ENCODE data around the gene MRPL16.
"Not testable (repeated sequence)": the region's sequence is repeated elsewhere in the genome, so short reads cannot be mapped to it uniquely, and the experiment has no call there.

MRPL16 gene

DNA sequence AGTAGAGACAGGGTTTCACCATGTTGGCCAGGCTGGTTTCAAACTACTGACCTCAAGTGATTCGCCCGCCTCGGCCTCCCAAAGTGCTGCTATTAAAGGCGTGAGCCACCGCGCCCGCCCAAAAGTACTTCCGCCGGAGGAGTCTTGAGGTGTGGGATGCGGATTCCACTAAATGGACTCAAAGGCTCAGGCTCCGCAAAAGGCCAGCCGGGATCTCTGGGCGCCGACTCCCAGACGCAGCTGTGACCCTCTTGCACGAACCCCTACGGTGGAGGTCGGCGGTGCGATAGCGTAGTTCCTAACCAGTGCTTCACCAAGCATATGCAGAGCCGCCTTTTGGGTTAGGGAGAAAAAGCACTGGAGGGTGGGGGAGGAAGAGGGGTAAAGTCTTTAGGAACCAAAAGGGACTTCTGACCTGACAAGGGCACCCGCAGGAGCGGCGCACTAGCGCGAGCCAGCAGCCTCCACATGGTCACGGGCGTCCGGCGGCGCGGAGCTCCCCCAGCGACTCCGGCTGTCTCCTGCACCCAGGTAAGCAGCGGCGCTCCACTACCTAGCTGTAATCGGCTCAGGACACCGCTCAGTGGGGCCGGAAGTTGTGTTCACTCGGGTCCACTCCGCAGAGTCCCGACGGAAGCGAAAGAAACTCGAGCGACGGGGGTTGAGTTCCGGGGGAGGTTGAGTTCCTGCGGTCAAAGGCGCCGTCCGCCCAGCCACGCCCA is at the start of gene MRPL16:
Gene MRPL16 (minus strand): TSS at position 590 of the 722 bp plus-strand sequence. CDS start 120 bp downstream, at position 470.
- Histone ChIP-seq H3K36me3 (ENCODE audit: control insufficient read depth in 1 of 2, insufficient read depth in 2 of 2, low read length in 2 of 2) (peaks cover 28 to 29% of the 10 kb centered on the region in 2 donors), H3K4me1 (ENCODE audit: control insufficient read depth in 1 of 2, insufficient read depth in 2 of 2, low read length in 2 of 2) (peaks cover 0 to 9% of the 10 kb centered on the region in 2 donors), H3K9me3 (ENCODE audit: control insufficient read depth in 1 of 2, low read length in 2 of 2) (no peaks in the 10 kb centered on the region), H3K4me3 (ENCODE audit: low read depth in 1 of 2, low read length in 2 of 2) (peak within 1 kb of the TSS; percentile 95 to 99), H3K27me3 (ENCODE audit: low read depth, low read length) (no peaks in the 10 kb centered on the region), H3K27ac (ENCODE audit: low read length) (peak within 1 kb of the TSS; percentile 89)

DNA sequence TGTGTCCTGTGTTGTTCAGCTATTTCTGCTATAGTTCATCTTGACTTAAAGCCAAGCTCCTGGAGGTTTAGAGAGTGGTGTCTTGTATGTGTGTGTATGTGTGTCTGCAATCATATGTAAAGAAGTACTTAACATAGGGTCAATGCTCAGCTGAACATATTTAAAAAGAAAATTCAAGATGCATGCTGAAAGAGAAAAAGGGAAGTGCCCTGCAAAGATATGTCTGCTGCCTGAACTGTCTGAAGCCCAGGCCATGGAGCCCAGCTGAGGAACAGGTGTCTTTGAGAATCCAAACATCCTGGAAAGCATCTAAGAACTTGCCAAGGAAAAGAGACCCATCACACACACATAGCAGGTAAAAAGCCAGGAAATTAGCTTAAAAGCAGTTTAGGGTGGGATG is 49.1 kb upstream of the MRPL16 start:
- Histone ChIP-seq H3K4me1 (ENCODE audit: control insufficient read depth in 1 of 2, insufficient read depth in 2 of 2, low read length in 2 of 2) (no peaks in the 10 kb centered on the region), H3K4me3 (ENCODE audit: low read depth in 1 of 2, low read length in 2 of 2) (no peak overlapping the region), H3K9me3 (ENCODE audit: control insufficient read depth in 1 of 2, low read length in 2 of 2) (no peaks in the 10 kb centered on the region), H3K27me3 (ENCODE audit: low read depth, low read length) (no peaks in the 10 kb centered on the region), H3K36me3 (ENCODE audit: control insufficient read depth in 1 of 2, insufficient read depth in 2 of 2, low read length in 2 of 2) (no peaks in the 10 kb centered on the region), H3K27ac (ENCODE audit: low read length) (no peak overlapping the region)

DNA sequence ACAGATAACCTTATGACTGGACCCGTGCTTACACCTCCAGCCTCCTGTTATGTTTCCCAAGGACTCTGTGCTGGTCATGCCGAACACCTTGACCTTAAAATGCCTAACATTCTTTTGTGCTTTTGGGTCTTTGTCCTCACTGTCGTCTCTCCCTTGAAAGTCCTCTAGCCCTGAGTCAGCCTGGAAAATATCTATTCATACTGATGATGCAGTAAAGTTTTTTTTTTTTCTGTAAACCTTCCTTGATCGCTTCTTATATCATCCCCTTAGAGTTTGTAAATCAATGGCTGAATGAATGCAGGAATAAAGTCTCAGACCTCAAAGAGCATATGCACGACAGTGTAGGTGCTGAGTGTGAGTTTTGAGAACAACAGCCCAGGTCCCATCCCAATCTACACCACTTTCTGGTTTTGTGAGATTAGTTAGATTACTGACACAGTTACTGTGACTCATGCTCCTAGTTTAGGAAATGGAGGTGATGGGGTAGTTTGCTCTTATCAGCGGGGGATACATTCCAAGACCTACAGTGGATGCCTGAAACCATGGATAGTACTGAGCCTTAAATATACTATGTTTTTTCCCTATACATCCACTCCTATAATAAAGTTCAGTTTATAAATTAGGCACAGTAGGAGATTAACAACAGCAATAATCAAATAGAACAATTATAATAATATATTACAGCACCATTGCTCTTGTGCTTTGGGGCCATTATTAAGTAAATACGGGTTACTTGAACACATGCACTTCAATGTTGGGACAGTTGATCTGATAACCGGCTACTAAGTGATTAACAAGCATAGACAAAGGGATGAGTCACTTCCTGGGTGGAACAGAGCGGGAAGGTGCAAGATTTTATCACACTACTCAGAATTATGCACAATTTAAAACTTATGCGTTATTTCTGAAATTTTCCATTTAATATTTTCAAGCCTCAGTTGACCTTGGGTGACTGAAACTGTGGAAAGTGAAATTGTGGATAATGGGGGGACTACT is 47.2 kb upstream of the MRPL16 start:
- Histone ChIP-seq H3K4me3 (ENCODE audit: low read depth in 1 of 2, low read length in 2 of 2) (no peak overlapping the region), H3K9me3 (ENCODE audit: control insufficient read depth in 1 of 2, low read length in 2 of 2) (no peaks in the 10 kb centered on the region), H3K27me3 (ENCODE audit: low read depth, low read length) (no peaks in the 10 kb centered on the region), H3K4me1 (ENCODE audit: control insufficient read depth in 1 of 2, insufficient read depth in 2 of 2, low read length in 2 of 2) (no peaks in the 10 kb centered on the region), H3K36me3 (ENCODE audit: control insufficient read depth in 1 of 2, insufficient read depth in 2 of 2, low read length in 2 of 2) (no peaks in the 10 kb centered on the region), H3K27ac (ENCODE audit: low read length) (no peak overlapping the region)

GRCh38 chr11:59854871-59855270 is 44.3 kb upstream of the MRPL16 start:
- Histone ChIP-seq H3K4me1 (ENCODE audit: control insufficient read depth in 1 of 2, insufficient read depth in 2 of 2, low read length in 2 of 2) (no peaks in the 10 kb centered on the region), H3K27ac (ENCODE audit: low read length) (no peak overlapping the region)

DNA sequence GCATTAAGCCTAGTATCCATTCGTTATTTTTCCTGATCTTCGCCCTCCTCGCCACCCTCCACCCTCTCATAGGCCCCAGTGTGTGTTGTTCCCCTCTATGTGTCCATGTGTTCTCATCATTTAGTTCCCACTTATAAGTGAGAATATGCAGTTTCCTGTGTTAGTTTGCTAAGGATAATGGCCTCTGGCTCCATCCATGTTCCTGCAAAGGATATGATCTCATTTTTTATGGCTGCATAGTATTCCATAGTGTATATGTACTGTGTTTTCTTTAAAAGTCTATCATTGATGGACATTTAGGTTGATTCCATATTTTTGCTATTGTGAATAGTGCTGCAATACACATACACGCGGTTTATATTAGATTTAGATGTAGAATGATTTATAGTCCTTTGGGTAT is 40.8 kb upstream of the MRPL16 start:
- not testable (repeated sequence) for H3K36me3 ChIP-seq (ENCODE audit: control insufficient read depth in 1 of 2, insufficient read depth in 2 of 2, low read length in 2 of 2); H3K4me3 ChIP-seq (ENCODE audit: low read depth in 1 of 2, low read length in 2 of 2); H3K27ac ChIP-seq (ENCODE audit: low read length); H3K9me3 ChIP-seq (ENCODE audit: control insufficient read depth in 1 of 2, low read length in 2 of 2); H3K4me1 ChIP-seq (ENCODE audit: control insufficient read depth in 1 of 2, insufficient read depth in 2 of 2, low read length in 2 of 2); H3K27me3 ChIP-seq (ENCODE audit: low read depth, low read length)

More at GRCh38 chr11:59854871-59855270, 44.3 kb upstream of the MRPL16 start:
- Histone ChIP-seq H3K27me3 (ENCODE audit: low read depth, low read length) (no peaks in the 10 kb centered on the region), H3K4me3 (ENCODE audit: low read depth in 1 of 2, low read length in 2 of 2) (no peak overlapping the region), H3K36me3 (ENCODE audit: control insufficient read depth in 1 of 2, insufficient read depth in 2 of 2, low read length in 2 of 2) (no peaks in the 10 kb centered on the region), H3K9me3 (ENCODE audit: control insufficient read depth in 1 of 2, low read length in 2 of 2) (no peaks in the 10 kb centered on the region)

GRCh38 chr11:59849551-59849950 is 39.0 kb upstream of the MRPL16 start:
- H3K27ac ChIP-seq (ENCODE audit: low read length); H3K27me3 ChIP-seq (ENCODE audit: low read depth, low read length); H3K36me3 ChIP-seq (ENCODE audit: control insufficient read depth in 1 of 2, insufficient read depth in 2 of 2, low read length in 2 of 2); H3K4me1 ChIP-seq (ENCODE audit: control insufficient read depth in 1 of 2, insufficient read depth in 2 of 2, low read length in 2 of 2); H3K4me3 ChIP-seq (ENCODE audit: low read depth in 1 of 2, low read length in 2 of 2); H3K9me3 ChIP-seq (ENCODE audit: control insufficient read depth in 1 of 2, low read length in 2 of 2): not testable (repeated sequence)

DNA sequence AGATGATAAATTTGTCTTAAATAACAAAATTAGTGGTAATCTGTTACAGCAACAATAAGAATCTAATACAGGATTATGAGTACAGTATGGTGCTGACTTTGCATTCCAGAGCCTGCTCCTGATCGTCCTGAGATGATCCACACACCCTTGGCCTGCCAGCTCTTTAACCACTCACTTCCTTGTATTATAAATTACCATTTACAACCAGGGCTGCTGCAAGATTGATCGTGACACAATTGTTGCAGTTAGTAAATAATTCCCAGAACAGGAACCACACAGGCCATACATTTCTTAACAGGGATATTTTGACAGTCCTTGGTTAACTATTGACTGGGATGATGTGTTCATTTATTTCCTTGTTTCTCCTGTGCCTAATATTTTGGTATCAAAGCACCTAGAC is 38.6 kb upstream of the MRPL16 start:
- Histone ChIP-seq H3K9me3 (ENCODE audit: control insufficient read depth in 1 of 2, low read length in 2 of 2) (no peaks in the 10 kb centered on the region), H3K27me3 (ENCODE audit: low read depth, low read length) (no peaks in the 10 kb centered on the region), H3K4me3 (ENCODE audit: low read depth in 1 of 2, low read length in 2 of 2) (no peak overlapping the region), H3K4me1 (ENCODE audit: control insufficient read depth in 1 of 2, insufficient read depth in 2 of 2, low read length in 2 of 2) (no peaks in the 10 kb centered on the region), H3K27ac (ENCODE audit: low read length) (no peak overlapping the region), H3K36me3 (ENCODE audit: control insufficient read depth in 1 of 2, insufficient read depth in 2 of 2, low read length in 2 of 2) (no peaks in the 10 kb centered on the region)

GRCh38 chr11:59848439-59848838 is 37.9 kb upstream of the MRPL16 start:
- not testable (repeated sequence) for H3K27me3 ChIP-seq (ENCODE audit: low read depth, low read length); H3K4me1 ChIP-seq (ENCODE audit: control insufficient read depth in 1 of 2, insufficient read depth in 2 of 2, low read length in 2 of 2); H3K27ac ChIP-seq (ENCODE audit: low read length); H3K36me3 ChIP-seq (ENCODE audit: control insufficient read depth in 1 of 2, insufficient read depth in 2 of 2, low read length in 2 of 2); H3K9me3 ChIP-seq (ENCODE audit: control insufficient read depth in 1 of 2, low read length in 2 of 2); H3K4me3 ChIP-seq (ENCODE audit: low read depth in 1 of 2, low read length in 2 of 2)

DNA sequence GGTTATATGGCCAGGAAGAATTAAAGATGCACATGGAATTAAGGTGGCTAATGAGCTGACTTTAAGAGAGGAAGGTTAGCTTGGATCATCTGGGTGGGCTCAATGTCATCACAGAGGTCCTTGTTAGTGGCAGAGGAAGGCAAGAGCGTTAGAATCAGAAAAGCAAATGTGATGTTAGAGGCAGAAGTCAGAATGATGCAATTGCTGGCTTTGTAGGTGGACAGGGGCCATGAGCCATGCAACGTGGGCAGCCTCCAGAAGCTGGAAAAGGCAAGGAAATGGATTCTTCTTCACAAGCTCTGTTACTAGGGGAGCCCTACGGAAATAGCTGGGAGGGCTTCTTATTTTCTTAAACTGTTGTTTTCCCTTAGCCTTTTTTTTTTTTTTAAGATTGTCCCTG is 37.0 kb upstream of the MRPL16 start:
- H3K4me3 ChIP-seq (ENCODE audit: low read depth in 1 of 2, low read length in 2 of 2): no peak overlapping the region
- no peak overlapping the region for H3K27ac ChIP-seq (ENCODE audit: low read length)
- H3K27me3 ChIP-seq (ENCODE audit: low read depth, low read length): no peaks in the 10 kb centered on the region
- H3K4me1 ChIP-seq (ENCODE audit: control insufficient read depth in 1 of 2, insufficient read depth in 2 of 2, low read length in 2 of 2): no peaks in the 10 kb centered on the region
- no peaks in the 10 kb centered on the region for H3K36me3 ChIP-seq (ENCODE audit: control insufficient read depth in 1 of 2, insufficient read depth in 2 of 2, low read length in 2 of 2)
- no peaks in the 10 kb centered on the region for H3K9me3 ChIP-seq (ENCODE audit: control insufficient read depth in 1 of 2, low read length in 2 of 2)

DNA sequence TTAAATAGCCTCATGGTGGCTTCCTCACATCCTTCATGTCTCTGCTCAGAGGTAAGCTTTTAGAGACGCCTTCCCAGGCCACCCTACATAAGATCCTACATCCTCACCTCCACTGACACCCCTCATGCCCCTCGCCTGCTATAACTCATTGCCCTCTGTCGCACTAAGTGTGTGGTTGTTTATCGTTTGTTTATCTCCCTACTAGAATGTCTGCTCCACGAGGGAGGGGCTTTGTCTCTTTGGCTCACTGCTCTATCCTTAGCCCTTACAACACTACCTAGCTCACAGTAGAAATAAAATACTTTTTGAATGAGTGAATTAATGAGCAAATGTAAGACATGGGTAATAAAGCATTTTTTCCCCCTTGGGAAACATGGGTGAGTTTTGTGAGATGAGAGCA is 36.0 kb upstream of the MRPL16 start:
- Histone ChIP-seq H3K4me3 (ENCODE audit: low read depth in 1 of 2, low read length in 2 of 2) (no peak overlapping the region), H3K4me1 (ENCODE audit: control insufficient read depth in 1 of 2, insufficient read depth in 2 of 2, low read length in 2 of 2) (no peaks in the 10 kb centered on the region), H3K36me3 (ENCODE audit: control insufficient read depth in 1 of 2, insufficient read depth in 2 of 2, low read length in 2 of 2) (no peaks in the 10 kb centered on the region), H3K27me3 (ENCODE audit: low read depth, low read length) (no peaks in the 10 kb centered on the region), H3K27ac (ENCODE audit: low read length) (no peak overlapping the region), H3K9me3 (ENCODE audit: control insufficient read depth in 1 of 2, low read length in 2 of 2) (no peaks in the 10 kb centered on the region)

DNA sequence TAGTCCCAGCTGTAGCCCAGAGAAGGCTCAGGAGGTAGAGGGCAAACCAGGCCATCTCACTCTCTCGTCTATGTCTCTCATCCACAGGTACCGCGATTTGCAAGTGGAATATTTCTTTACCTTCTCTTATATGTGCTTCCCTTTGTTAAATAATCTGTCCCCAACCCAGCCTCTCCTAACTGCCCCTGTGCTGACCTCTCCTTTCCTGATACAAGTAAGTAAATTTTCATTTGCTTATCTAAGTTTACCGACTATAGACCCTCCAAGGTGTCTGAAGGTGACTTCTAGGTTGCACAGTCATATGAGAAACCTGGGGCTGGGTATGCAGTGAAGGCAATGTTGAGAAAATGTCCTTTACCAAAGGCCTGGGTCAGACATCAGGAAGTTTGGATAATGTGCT is 34.8 kb upstream of the MRPL16 start, which contains the start of gene CBLIF:
Gene CBLIF (minus strand): TSS at position 101 of the 400 bp plus-strand sequence. CDS start 46 bp downstream, at position 55.
- Histone ChIP-seq H3K4me3 (ENCODE audit: low read depth in 1 of 2, low read length in 2 of 2) (no peak within 1 kb of the TSS), H3K27me3 (ENCODE audit: low read depth, low read length) (no peaks in the 10 kb centered on the region), H3K36me3 (ENCODE audit: control insufficient read depth in 1 of 2, insufficient read depth in 2 of 2, low read length in 2 of 2) (no peaks in the 10 kb centered on the region), H3K4me1 (ENCODE audit: control insufficient read depth in 1 of 2, insufficient read depth in 2 of 2, low read length in 2 of 2) (no peaks in the 10 kb centered on the region), H3K9me3 (ENCODE audit: control insufficient read depth in 1 of 2, low read length in 2 of 2) (no peaks in the 10 kb centered on the region), H3K27ac (ENCODE audit: low read length) (no peak within 1 kb of the TSS)

Measured in muscle layer of duodenum (tissue), 2 donors.